Mucosa of gallbladder (tissue), 1 donor: ENCODE measurements around the gene ALX1. TPM values are rescaled to one million over a fixed set of nuclear protein-coding genes. Genes with fewer than 3 reads are reported as not detected.
"Not testable (repeated sequence)": the region's sequence is repeated elsewhere in the genome, so short reads cannot be mapped to it uniquely, and the experiment has no call there.

Experiments
- DNase-seq: peaks from one replicate; pipeline ENCODE4 v3.0.0-alpha.2; 2020; ENCODE audit warnings: low spot score
- total RNA-seq: library from RNA; stranded (reverse); gene quantifications from one replicate; pipeline ENCODE4 v1.2.1, GENCODE V29; 2021
- donor health status: DM: no; HTN: no; CAD: no.

ALX1 gene
- total RNA-seq, 1 donor from 2014 or later: not detected

- no peak for DNase-seq
Measured at GRCh38 chr12:85301051-85301450, 21.0 kb downstream of the ALX1 start.

GRCh38 chr12:85308374-85308773 lies 28.4 kb downstream of the ALX1 start:
- DNase-seq: no peak

- no peak for DNase-seq
Measured at GRCh38 chr12:85309125-85309566, 29.1 kb downstream of the ALX1 start.

- no peak for DNase-seq
Measured at GRCh38 chr12:85310025-85310424, 30.0 kb downstream of the ALX1 start.

- DNase-seq: no peak
Measured at GRCh38 chr12:85310456-85311076, 30.5 kb downstream of the ALX1 start.

GRCh38 chr12:85317866-85318636 lies 38.0 kb downstream of the ALX1 start:
- not testable (repeated sequence) for DNase-seq

- no peak for DNase-seq
Measured at GRCh38 chr12:85322715-85323114, 42.7 kb downstream of the ALX1 start.

- no peak for DNase-seq
Measured at GRCh38 chr12:85325442-85325841, 45.4 kb downstream of the ALX1 start.

- DNase-seq: no peak
Measured at GRCh38 chr12:85329913-85330312, 49.9 kb downstream of the ALX1 start.

- DNase-seq: no peak
Measured at GRCh38 chr12:85348779-85349178, 68.8 kb downstream of the ALX1 start.

GRCh38 chr12:85350356-85350755 lies 70.3 kb downstream of the ALX1 start:
- DNase-seq: no peak

Other genes starting within 250 kb of the ALX1 start
- gene TSPAN19, start 243.9 kb upstream of the ALX1 start, total RNA-seq: not detected
- 2.0 TPM for gene LRRIQ1, start 243.9 kb upstream of the ALX1 start, total RNA-seq